Measurements from ENCODE around the gene OR10H1.

OR10H1 gene

DNA sequence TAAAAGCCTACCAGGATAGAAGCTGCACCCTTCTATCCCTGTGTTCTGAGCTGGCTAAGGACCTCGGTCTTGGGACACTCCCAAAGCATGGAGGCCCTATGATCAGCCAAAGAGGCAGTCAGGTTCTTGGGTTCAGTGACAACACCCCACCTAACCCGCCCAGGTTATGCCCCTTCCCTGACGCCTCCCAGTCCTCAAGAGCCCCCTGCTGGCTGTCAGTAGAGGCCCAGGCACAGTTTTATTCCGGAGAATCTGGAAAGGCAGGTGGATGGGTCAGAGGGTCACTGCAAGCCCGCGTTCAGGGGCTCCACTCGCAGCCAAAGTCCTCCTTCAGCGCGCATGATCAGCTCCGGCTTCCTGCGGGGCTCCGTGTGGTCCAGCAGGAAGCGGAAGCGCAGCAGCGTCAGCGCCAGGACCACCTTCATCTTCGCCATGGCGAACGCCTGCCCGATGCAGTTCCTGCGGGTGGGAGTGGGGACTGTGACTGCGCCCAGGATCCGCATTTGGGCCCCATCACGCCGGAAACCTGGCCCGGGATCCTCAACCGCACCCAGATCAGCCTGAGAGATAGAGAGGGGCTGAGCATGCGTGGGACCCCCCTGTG, 55.4 kb downstream of the OR10H1 start:
- no peak for DNase-seq

DNA sequence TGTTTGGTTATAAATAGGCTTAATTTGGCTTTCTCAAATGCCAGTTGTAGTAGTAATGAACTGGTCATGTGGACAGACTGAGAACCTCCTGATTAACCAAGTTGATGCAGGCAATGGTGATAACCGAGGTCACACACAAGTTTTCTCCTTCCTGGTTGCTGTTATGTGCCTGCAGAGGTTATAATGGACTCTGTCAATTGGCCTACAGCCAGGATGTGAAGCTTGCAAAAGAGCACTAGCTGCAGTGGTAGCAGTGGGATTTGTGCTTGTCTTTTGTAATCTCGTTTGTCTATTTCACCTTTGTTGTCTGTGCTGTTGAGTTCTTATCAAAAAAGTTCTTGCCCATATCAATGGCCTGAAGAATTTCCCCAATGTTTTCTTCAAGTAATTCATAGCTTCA, 57.1 kb downstream of the OR10H1 start:
- no peak for DNase-seq
